K562 (cell line): ENCODE results near the gene CRIM1. TPM values are rescaled to one million over a fixed set of nuclear protein-coding genes. Genes with fewer than 3 reads are reported as not detected.

Experiments used
- ATAC-seq: fragments of 200-7000 bp; cut with Tn5 transposase; 3 replicates; pipeline ENCODE4 v1.9.1; 2020; ENCODE audit warnings: moderate library complexity
- BruUV-seq: library from RNA; stranded (reverse); fragments of 400-500 nt; replicated peaks from 2 replicates; lab custom pipeline; 2021; lab: Mats Ljungman, UMichigan
- CTCF ChIA-PET: fragments of 300-600 bp; formaldehyde crosslinking; extraction: SDS; loops from one replicate; lab custom pipeline; 2021; ENCODE audit warnings: low intra/inter-chr PET ratio; lab: Yijun Ruan, JAX
- POLR2A ChIA-PET: fragments of 300-600, 350-650 bp; sonication (Branson Sonifier 250); formaldehyde crosslinking; extraction: SDS; loops from one replicate; lab custom pipeline; 2021; ENCODE audit warnings: antibody characterized with exemption, inconsistent platforms; lab: Yijun Ruan, JAX
- DNase-seq, 4 experiments: peaks; one replicate each; pipeline versions ENCODE4 v3.0.0 to v3.0.0-alpha.2; 2011 to 2018; ENCODE audit warnings: low spot score in 3 of 4, mixed read lengths in 3 of 4; ENCODE audit errors: extremely low read depth in 1 of 4
- FAIRE-seq: peaks from 2 replicates; lab custom pipeline; 2011; peaks lifted over from hg19 to GRCh38; lab: Jason Lieb, UNC
- H2AFZ ChIP-seq: 2 replicates; pipeline ENCODE4 v1.6.0; 2011; ENCODE audit warnings: low read depth, low read length, control low read depth, inconsistent platforms
- H3K27ac ChIP-seq: fragments of 200-600 bp; 3 replicates; pipeline ENCODE4 v1.8.0; 2011; ENCODE audit warnings: low read depth, mild to moderate bottlenecking, control low read depth, inconsistent platforms, low read length, moderate library complexity, mixed read lengths; ENCODE audit errors: extremely low read depth
- H3K27me3 ChIP-seq, 2 experiments: fragments of 300-600 bp in 1 of 2; 2 replicates in 1 of 2; 3 replicates in 1 of 2; pipeline versions ENCODE4 v1.6.0 to v1.8.0; 2011; ENCODE audit warnings: inconsistent platforms in 2 of 2, low read length in 2 of 2, mild to moderate bottlenecking in 1 of 2, mixed read lengths in 1 of 2, moderate library complexity in 1 of 2; ENCODE audit not compliant: control insufficient read depth in 2 of 2, insufficient read depth in 2 of 2
- H3K36me3 ChIP-seq: fragments of 300-600 bp; 3 replicates; pipeline ENCODE4 v1.8.0; 2011; ENCODE audit warnings: mild to moderate bottlenecking, low read length, inconsistent platforms; ENCODE audit not compliant: control insufficient read depth, insufficient read depth
- H3K4me1 ChIP-seq, 2 experiments: fragments of 200-600 bp in 1 of 2; replicated peaks in 1 of 2; 2 replicates in 1 of 2; 3 replicates in 1 of 2; pipeline versions ENCODE4 v1.5.1 to v1.8.0; 2011; ENCODE audit warnings: inconsistent platforms in 2 of 2, low read length in 2 of 2, mild to moderate bottlenecking in 1 of 2, mixed read lengths in 1 of 2, moderate library complexity in 1 of 2; ENCODE audit not compliant: control insufficient read depth in 2 of 2, insufficient read depth in 2 of 2
- H3K4me2 ChIP-seq: 2 replicates; pipeline ENCODE4 v1.6.1; 2011; ENCODE audit warnings: low read length, control low read depth, inconsistent platforms, mixed read lengths; ENCODE audit not compliant: insufficient read depth
- H3K4me3 ChIP-seq: fragments of 200-600 bp; sonication (generic), shearing (Covaris generic); 2 replicates; pipeline ENCODE4 v1.5.1; 2016; ENCODE audit warnings: control low read depth, inconsistent platforms
- H3K79me2 ChIP-seq: fragments of 200-600 bp; 3 replicates; pipeline ENCODE4 v1.8.0; 2011; ENCODE audit warnings: low read length, inconsistent platforms; ENCODE audit not compliant: control insufficient read depth, insufficient read depth
- H3K9ac ChIP-seq, 2 experiments: 2 replicates each; pipeline versions ENCODE4 v1.6.0 to v1.6.1; 2011; ENCODE audit warnings: low read depth in 2 of 2, low read length in 2 of 2, control low read depth in 1 of 2, inconsistent platforms in 1 of 2, mild to moderate bottlenecking in 1 of 2, mixed read lengths in 1 of 2; ENCODE audit not compliant: insufficient read depth in 1 of 2
- H3K9me1 ChIP-seq: one replicate; pipeline ENCODE4 v1.6.0; 2011; ENCODE audit warnings: inconsistent platforms, mild to moderate bottlenecking, low read length, moderate library complexity; ENCODE audit not compliant: control insufficient read depth, insufficient read depth
- H3K9me3 ChIP-seq: replicated peaks from 2 replicates; pipeline ENCODE4 v1.5.1; 2011; ENCODE audit warnings: low read depth, low read length, inconsistent platforms; ENCODE audit not compliant: control insufficient read depth, insufficient read depth
- H4K20me1 ChIP-seq: replicated peaks from 2 replicates; pipeline ENCODE4 v1.6.1; 2011; ENCODE audit warnings: low read length, inconsistent platforms, mixed read lengths; ENCODE audit not compliant: control insufficient read depth, insufficient read depth
- BRD4 ChIP-seq: fragments of 200-600 bp; sonication (generic); IDR thresholded peaks from 2 replicates; pipeline ENCODE4 v1.6.1; 2017; ENCODE audit warnings: inconsistent platforms
- WGBS: fragments of 100-300 bp; shearing (Covaris generic); methylation state at CpG from one replicate; pipeline ENCODE4 v1.1.6; 2016; ENCODE audit warnings: low coverage, mixed read lengths; ENCODE audit not compliant: insufficient coverage; ENCODE audit errors: missing lambda C conversion rate; 5-methylcytosine and 5-hydroxymethylcytosine counted together
- in situ Hi-C: fragments of 300-500 bp; cut with MboI; formaldehyde crosslinking; loops from 4 replicates; pipeline ENCODE4 v1.15.0; 2018; ENCODE audit warnings: inconsistent platforms, mixed read lengths
- intact Hi-C: fragments of 100-400 bp; cut with micrococcal nuclease; formaldehyde crosslinking; loops from 2 replicates; pipeline ENCODE4 v1.14.2; 2022
- polyA plus RNA-seq, 8 experiments: library from polyadenylated mRNA; depleted of rRNA in 4 of 8; stranded (reverse) in 5 of 8; unstranded in 3 of 8; fragments of >200 nt; fragmentation: Nextera tagmentation in 2 of 8; fragmentation: Illumina TruSeq in 1 of 8; extraction: Ambion mirVana in 2 of 8; extraction: Trizol in 1 of 8; gene quantifications; 2 replicates each; pipeline versions ENCODE4 v1.2.1 to v1.2.3, GENCODE V29; 2011 to 2014; ENCODE audit warnings: inconsistent platforms in 1 of 8, missing spikeins in 1 of 8
- total RNA-seq, 7 experiments: library from RNA; depleted of rRNA in 6 of 7; stranded (reverse); fragments of >200 nt in 6 of 7; fragmentation: Illumina TruSeq in 2 of 7; extraction: Trizol in 2 of 7; gene quantifications; 2 replicates each; pipeline versions ENCODE4 v1.2.1 to v1.2.3, GENCODE V29; 2011 to 2021; ENCODE audit warnings: low replicate concordance in 1 of 7
- TF ChIP-seq, protein P1 (sequence below): fragments of 250-450 bp; sonication (Bioruptor Pico); IDR thresholded peaks from 2 replicates; pipeline ENCODE4 v1.5.0; 2022; ENCODE audit warnings: mild to moderate bottlenecking

CRIM1 gene
- total and polyA plus RNA-seq, 9 of the 15 experiments (the other 6 are each of a cell fraction or from before 2014, with no cell fraction given) = 0.01 to 0.36 (median 0.06) TPM; not detected in 1

- POLR2A ChIA-PET = interaction anchor here (0.7 kb wide), 1 partner anchor 67 kb away, joined by 3 read pairs; no protein-coding TSS in a partner anchor
- no peaks in the 10 kb centered on the region for H3K27me3 ChIP-seq
- in situ Hi-C loops = no loop called here
- TF ChIP-seq, protein P1, sequence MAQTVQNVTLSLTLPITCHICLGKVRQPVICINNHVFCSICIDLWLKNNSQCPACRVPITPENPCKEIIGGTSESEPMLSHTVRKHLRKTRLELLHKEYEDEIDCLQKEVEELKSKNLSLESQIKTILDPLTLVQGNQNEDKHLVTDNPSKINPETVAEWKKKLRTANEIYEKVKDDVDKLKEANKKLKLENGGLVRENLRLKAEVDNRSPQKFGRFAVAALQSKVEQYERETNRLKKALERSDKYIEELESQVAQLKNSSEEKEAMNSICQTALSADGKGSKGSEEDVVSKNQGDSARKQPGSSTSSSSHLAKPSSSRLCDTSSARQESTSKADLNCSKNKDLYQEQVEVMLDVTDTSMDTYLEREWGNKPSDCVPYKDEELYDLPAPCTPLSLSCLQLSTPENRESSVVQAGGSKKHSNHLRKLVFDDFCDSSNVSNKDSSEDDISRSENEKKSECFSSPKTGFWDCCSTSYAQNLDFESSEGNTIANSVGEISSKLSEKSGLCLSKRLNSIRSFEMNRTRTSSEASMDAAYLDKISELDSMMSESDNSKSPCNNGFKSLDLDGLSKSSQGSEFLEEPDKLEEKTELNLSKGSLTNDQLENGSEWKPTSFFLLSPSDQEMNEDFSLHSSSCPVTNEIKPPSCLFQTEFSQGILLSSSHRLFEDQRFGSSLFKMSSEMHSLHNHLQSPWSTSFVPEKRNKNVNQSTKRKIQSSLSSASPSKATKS (CRISPR knock-in tag) = no peak
- TF ChIP-seq BRD4 = no peak
- H3K27ac ChIP-seq = no peak overlapping the region
- no peaks in the 10 kb centered on the region for H3K9me1 ChIP-seq
- H3K9ac ChIP-seq = no peak overlapping the region
- H2AFZ ChIP-seq = no peak overlapping the region
- BruUV-seq = no TSS peak
- ATAC-seq = no peak
- intact Hi-C loops = no loop called here
- no peaks in the 10 kb centered on the region for H3K79me2 ChIP-seq
- no peaks in the 10 kb centered on the region for H3K36me3 ChIP-seq
- no peaks in the 10 kb centered on the region for H3K9me3 ChIP-seq
- no peak for DNase-seq
- no peaks in the 10 kb centered on the region for H3K4me1 ChIP-seq
- H3K4me2 ChIP-seq = no peak overlapping the region
- WGBS = 6% methylated on average over 3 of the region's 3 CpGs
- no peaks in the 10 kb centered on the region for H4K20me1 ChIP-seq
- no peak for FAIRE-seq
- no peak overlapping the region for H3K4me3 ChIP-seq
- CTCF ChIA-PET = interaction anchor here (0.5 kb wide), 1 partner anchor 1391 kb away, joined by 3 read pairs; no protein-coding TSS in a partner anchor
These were observed 11.0 kb downstream of the CRIM1 start for GRCh38 chr2:36366491-36367120.
